Ovary (tissue), 10 donors: Measurements from ENCODE around the gene LCK. TPM values are rescaled to one million over a fixed set of nuclear protein-coding genes. Genes with fewer than 3 reads are reported as not detected.
A peak's percentile ranks its signal among the peaks of the same experiment; 100 is the strongest.

ENCODE experiments used
- DNase-seq, 5 donors: peaks; one replicate each; pipeline ENCODE4 v3.0.0-alpha.2; 2019 to 2020
- H3K27ac ChIP-seq, 2 donors: fragments of 200-600 bp; one replicate each; pipeline versions ENCODE4 v1.5.1 to v1.8.0; 2019 to 2022
- H3K27me3 ChIP-seq: fragments of 200-600 bp; one replicate; pipeline ENCODE4 v1.8.0; 2022
- H3K36me3 ChIP-seq: fragments of 200-600 bp; sonication (generic); one replicate; pipeline ENCODE4 v1.5.1; 2019
- H3K4me1 ChIP-seq: one replicate; pipeline ENCODE4 v1.8.1; 2013; ENCODE audit warnings: mild to moderate bottlenecking, moderate library complexity; ENCODE audit not compliant: insufficient read depth
- H3K4me3 ChIP-seq: fragments of 200-600 bp; sonication (generic); one replicate; pipeline ENCODE4 v1.5.1; 2017
- H3K9me3 ChIP-seq, 2 donors: fragments of 200-600 bp in 1 of 2; sonication (generic) in 1 of 2; one replicate each; pipeline versions ENCODE4 v1.5.1 to v1.8.1; 2013 to 2019; ENCODE audit warnings: mild to moderate bottlenecking in 1 of 2, moderate library complexity in 1 of 2
- EP300 ChIP-seq: sonication (generic); formaldehyde crosslinking; IDR thresholded peaks from one replicate; pipeline ENCODE4 v1.6.1; 2017; ENCODE audit warnings: antibody characterized with exemption
- POLR2A ChIP-seq: fragments of 450-650 bp; IDR thresholded peaks from one replicate; pipeline ENCODE4 v1.6.1; 2017; ENCODE audit warnings: antibody characterized with exemption, mild to moderate bottlenecking, moderate library complexity
- WGBS, 3 donors: extraction: QIAGEN DNeasy Blood & Tissue Kit in 1 of 3; methylation state at CpG; one replicate each; pipeline versions ENCODE4 v1.1.5 to v1.1.7; 2013 to 2017; 5-methylcytosine and 5-hydroxymethylcytosine counted together
- intact Hi-C, 4 donors: fragments of 100-400 bp; cut with DNase I; formaldehyde crosslinking; loops; one replicate each; pipeline versions ENCODE4 v1.11.0 to v1.15.1; 2022 to 2023
- long read RNA-seq, 3 donors: library from polyadenylated mRNA in 2 of 3; unstranded in 2 of 3; transcript quantifications; one replicate each; pipeline ENCODE4 v2.0.0 and lab custom pipeline, GENCODE V29; 2021 to 2026
- polyA plus RNA-seq, 2 donors: library from polyadenylated mRNA; stranded (reverse); fragments of 200-250 nt in 1 of 2; fragments of 350-450 nt in 1 of 2; fragmentation: Illumina TruSeq in 1 of 2; extraction: RNeasy Lipid Tissue Mini Kit (QIAGEN cat#74804) in 1 of 2; gene quantifications; one replicate each; pipeline ENCODE4 v1.2.3, GENCODE V29; 2013 to 2014
- total RNA-seq, 7 donors: library from RNA; depleted of rRNA in 2 of 7; stranded (reverse); fragments of >200 nt in 2 of 7; fragmentation: NEBNext Ultra II Directional in 3 of 7; extraction: Animal tissue kit (Norgen Biotek cat#: 25700) in 3 of 7; gene quantifications; one replicate each; pipeline versions ENCODE4 v1.1.0 to v1.2.4, GENCODE V29; 2016 to 2023
- TF ChIP-seq, protein P1 (sequence below), 3 donors: fragments of 450-650 bp in 2 of 3; fragments of 200-600 bp in 1 of 3; IDR thresholded peaks; one replicate each; pipeline versions ENCODE4 v1.5.1 to v1.8.0; 2016 to 2022; ENCODE audit warnings: antibody characterized with exemption in 3 of 3, mild to moderate bottlenecking in 1 of 3
- donor health status: DM: no; HTN: no; CAD: no; lungs with moderate emphysema.
- donor health status: DM: no; HTN: no; CAD: no.
- donor health status: Bipolar disorder and iron deficiency.
- donor health status: DM: yes; HTN: yes; CAD: no.
- donor health status: DM: no; HTN: no; CAD: no.
- donor health status: DM: yes; HTN: yes; CAD: no.

The LCK gene
- total RNA-seq: 1 to 10 TPM in 3 of 7 donors, under 1 TPM in 4; 0.35 to 1.4 (median 0.92) TPM
- 1 to 10 TPM in 1 of 2 donors, under 1 TPM in 1; 0.69 to 2.8 TPM for polyA plus RNA-seq
- long read RNA-seq, donor 1, partial matches to known transcripts: 0 of 2 reads
- long read RNA-seq, donor 1, other reads (novel, unspliced or antisense): 0 of 2 reads
- long read RNA-seq, donor 2: 0 reads
- long read RNA-seq, donor 3, partial matches to known transcripts: 1 of 3 reads
- long read RNA-seq, donor 3, other reads (novel, unspliced or antisense): 0 of 3 reads

DNA sequence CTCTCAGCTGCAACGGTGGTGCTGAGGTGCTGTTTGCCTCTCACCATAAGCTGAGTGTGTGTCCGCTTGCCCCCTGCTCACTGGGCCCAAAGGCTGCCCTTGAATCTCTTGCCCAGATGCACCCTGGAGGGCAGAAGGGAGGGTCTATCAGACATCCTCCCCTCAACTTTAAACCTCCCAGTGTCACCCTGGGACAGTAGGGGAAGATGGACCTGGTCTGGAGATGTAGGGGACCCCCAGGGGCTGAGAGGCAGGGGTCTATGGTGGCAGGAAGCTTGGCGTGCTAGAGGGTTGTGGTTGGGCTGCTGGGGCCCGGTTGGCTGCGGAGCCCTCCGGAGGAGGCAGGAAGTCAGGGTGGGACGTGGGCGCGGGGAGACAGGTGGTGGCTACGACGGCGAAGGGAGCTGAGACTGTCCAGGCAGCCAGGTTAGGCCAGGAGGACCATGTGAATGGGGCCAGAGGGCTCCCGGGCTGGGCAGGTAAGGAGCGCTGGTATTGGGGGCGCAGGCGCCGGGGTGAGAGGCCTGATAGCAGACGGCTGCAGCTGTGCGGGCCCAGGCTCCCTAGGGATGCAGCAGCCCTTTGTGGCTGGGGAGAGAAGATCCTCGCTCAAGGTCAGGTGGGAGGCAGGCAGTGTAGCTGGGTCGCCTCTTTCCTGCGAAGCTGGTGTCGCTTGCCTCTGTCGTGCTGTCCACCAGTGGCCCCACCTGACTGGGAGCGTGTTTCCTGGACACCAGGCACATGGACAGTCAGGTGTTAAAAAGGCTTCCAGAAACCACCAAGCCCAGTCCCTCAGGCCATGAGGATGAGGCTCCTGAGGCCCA lies at the start of gene LCK:
Gene LCK (plus strand): TSS at position 373 of the 824 bp plus-strand sequence. CDS start 23,065 bp downstream, outside the sequence.
- no peak within 1 kb of the TSS for H3K4me3 ChIP-seq
- H3K36me3 ChIP-seq: no peaks in the 10 kb centered on the region
- no peak for DNase-seq
- no peaks in the 10 kb centered on the region for H3K27me3 ChIP-seq
- peaks cover 12% of the 10 kb centered on the region for H3K4me1 ChIP-seq
- TF ChIP-seq, protein P1, sequence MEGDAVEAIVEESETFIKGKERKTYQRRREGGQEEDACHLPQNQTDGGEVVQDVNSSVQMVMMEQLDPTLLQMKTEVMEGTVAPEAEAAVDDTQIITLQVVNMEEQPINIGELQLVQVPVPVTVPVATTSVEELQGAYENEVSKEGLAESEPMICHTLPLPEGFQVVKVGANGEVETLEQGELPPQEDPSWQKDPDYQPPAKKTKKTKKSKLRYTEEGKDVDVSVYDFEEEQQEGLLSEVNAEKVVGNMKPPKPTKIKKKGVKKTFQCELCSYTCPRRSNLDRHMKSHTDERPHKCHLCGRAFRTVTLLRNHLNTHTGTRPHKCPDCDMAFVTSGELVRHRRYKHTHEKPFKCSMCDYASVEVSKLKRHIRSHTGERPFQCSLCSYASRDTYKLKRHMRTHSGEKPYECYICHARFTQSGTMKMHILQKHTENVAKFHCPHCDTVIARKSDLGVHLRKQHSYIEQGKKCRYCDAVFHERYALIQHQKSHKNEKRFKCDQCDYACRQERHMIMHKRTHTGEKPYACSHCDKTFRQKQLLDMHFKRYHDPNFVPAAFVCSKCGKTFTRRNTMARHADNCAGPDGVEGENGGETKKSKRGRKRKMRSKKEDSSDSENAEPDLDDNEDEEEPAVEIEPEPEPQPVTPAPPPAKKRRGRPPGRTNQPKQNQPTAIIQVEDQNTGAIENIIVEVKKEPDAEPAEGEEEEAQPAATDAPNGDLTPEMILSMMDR (IDR thresholded peaks at IDR 0.05): no peak
- TF ChIP-seq POLR2A: no peak
- no peak for TF ChIP-seq EP300
- intact Hi-C loops: no loop called here
- H3K9me3 ChIP-seq: no peaks in the 10 kb centered on the region
- 66 to 77% (median 76%) methylated on average over 25 of the region's 25 CpGs for WGBS, 3 donors
- H3K27ac ChIP-seq: no peak within 1 kb of the TSS

DNA sequence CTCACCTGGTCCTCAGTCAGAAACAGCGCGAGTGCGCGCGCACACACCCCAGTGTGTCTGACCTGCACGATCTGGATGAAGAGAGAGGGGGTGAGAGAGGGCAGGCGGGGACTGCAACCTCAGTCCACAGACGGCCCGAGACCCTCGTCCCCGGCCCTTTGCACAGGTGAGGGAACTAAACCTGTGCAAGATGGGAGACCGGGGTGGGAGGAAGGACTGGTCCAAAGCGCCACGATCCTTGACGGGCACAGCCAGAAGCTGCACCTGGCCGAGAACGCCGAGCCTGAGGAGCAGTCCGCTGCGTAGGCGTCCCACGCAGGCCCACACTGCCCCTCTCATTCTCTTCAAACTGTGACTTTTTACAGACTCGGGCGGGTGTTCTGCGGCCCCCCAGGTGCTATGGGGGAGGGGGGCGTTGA lies 46.1 kb upstream of the LCK start:
- intact Hi-C loops: no loop called here
- WGBS, 3 donors: 15 to 17% (median 15%) methylated on average over 26 of the region's 26 CpGs
- Histone ChIP-seq H3K36me3 (no peaks in the 10 kb centered on the region), H3K9me3 (no peaks in the 10 kb centered on the region), H3K4me3 (peak overlapping the region; percentile 61), H3K4me1 (peaks cover 12% of the 10 kb centered on the region), H3K27ac (peak overlapping the region in 1 of 2 donors; percentile 22), H3K27me3 (no peaks in the 10 kb centered on the region)
- no peak for DNase-seq
- TF ChIP-seq EP300: no peak
- TF ChIP-seq, protein P1 (IDR thresholded peaks at IDR 0.05): no peak
- no peak for TF ChIP-seq POLR2A

DNA sequence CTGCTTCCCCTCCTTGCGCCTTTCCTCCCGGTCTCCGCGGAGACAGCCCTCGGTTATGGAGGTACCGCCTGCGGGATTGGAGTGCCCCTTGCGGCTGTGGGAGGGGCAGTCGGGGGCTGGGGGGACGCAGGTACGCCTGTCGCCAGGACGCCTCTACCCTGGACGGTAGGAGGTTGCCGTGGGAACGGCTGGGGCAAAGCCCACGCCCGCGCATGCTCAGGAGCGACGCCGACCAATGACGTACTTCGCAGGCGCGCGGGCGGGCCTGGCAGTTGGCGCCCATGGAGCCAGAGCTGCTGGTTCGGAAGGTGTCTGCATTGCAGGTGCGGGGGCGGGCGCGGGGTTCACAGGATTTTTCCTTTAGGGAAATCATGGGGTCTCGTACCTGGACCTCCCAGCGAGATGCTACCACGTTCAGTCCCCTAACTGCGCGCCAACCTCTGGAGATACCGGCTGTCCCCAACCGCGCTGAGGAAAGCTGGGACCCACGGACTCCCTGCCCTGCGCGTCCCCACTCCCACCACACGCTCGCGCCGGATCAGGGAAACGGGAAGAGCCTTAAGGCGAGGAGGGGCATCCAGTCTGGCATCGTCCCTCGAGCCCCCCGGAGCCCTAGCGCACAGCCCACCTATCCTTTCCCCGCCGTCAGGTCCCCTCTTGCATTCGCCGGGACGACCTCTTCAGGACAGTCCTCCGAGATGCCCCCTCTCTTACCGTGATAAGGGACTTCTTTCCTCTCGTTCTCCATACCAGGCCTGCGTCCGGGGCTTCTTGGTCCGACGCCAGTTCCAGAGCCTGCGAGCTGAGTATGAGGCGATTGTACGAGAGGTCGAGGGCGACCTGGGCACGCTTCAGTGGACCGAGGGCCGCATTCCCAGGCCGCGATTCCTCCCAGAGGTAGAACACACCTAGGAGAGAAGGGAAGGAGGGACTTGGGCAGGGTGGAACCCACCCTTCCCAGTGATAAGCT lies 45.4 kb upstream of the LCK start, which contains the start of gene IQCC:
Gene IQCC (plus strand): TSS at position 271 of the 970 bp plus-strand sequence. CDS start 11 bp downstream, at position 282.
- WGBS, 3 donors: 1% methylated on average over 72 to 77 of the region's 77 CpGs
- Histone ChIP-seq H3K36me3 (no peaks in the 10 kb centered on the region), H3K4me3 (peak within 1 kb of the TSS; percentile 61), H3K4me1 (peaks cover 12% of the 10 kb centered on the region), H3K27me3 (no peaks in the 10 kb centered on the region), H3K9me3 (no peaks in the 10 kb centered on the region), H3K27ac (peak within 1 kb of the TSS; percentile 34 to 51)
- TF ChIP-seq EP300 (no peak), POLR2A (peak; percentile 76)
- TF ChIP-seq, protein P1 (IDR thresholded peaks at IDR 0.05): peak in 1 of 3 donors; percentile 24
- DNase-seq: peak; percentile 85 to 92 (median 90)
- intact Hi-C loops: no loop called here

DNA sequence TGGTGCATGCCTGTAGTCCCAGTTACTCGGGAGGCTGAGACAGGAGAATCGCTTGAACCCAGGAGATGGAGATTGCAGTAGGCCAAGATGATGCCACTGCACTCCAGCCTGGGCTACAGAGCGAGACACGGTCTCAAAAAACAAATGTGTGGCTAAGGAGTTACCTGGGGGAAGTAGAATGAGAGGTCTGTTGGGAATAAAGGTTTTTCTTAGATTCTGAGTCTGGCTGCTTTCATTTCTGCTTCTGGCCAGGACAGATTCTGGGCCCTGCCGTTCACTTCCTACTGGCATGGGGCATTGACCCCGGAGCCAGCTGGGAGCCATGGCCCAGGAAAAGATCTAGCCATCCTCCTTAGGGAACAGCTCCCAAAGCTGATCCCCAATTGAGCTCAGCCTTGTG lies 42.6 kb upstream of the LCK start:
- Histone ChIP-seq H3K27me3 (no peaks in the 10 kb centered on the region), H3K36me3 (no peaks in the 10 kb centered on the region), H3K4me3 (no peak overlapping the region), H3K9me3 (no peaks in the 10 kb centered on the region), H3K27ac (no peak overlapping the region), H3K4me1 (peaks cover 9% of the 10 kb centered on the region)
- intact Hi-C loops: no loop called here
- TF ChIP-seq, protein P1 (IDR thresholded peaks at IDR 0.05): no peak
- TF ChIP-seq POLR2A (no peak), EP300 (no peak)
- DNase-seq: no peak
- WGBS, 3 donors: 86 to 87% (median 87%) methylated on average over 6 of the region's 6 CpGs
